ENCODE data around the gene SPRED3.
A peak's percentile ranks its signal among the peaks of the same experiment; 100 is the strongest.

Gene SPRED3

GRCh38 chr19:38373907-38374331, 14.6 kb upstream of the SPRED3 start:
- DNase-seq (ENCODE audit: low spot score) = no peak

GRCh38 chr19:38374332-38375097, 14.0 kb upstream of the SPRED3 start, which contains the start of gene PSMD8:
TSS of gene PSMD8 (plus strand) at chr19:38374571. CDS start at chr19:38374602, 31 bp downstream.
- DNase-seq (ENCODE audit: low spot score) = peak; percentile 100

GRCh38 chr19:38375098-38375493, 13.4 kb upstream of the SPRED3 start:
- no peak for DNase-seq (ENCODE audit: low spot score)

- DNase-seq (ENCODE audit: low spot score) = no peak
These were observed 12.7 kb upstream of the SPRED3 start for GRCh38 chr19:38375748-38376147.

GRCh38 chr19:38376576-38376975, 11.9 kb upstream of the SPRED3 start:
- no peak for DNase-seq (ENCODE audit: low spot score)

GRCh38 chr19:38377052-38377451, 11.4 kb upstream of the SPRED3 start:
- DNase-seq (ENCODE audit: low spot score) = no peak

- DNase-seq (ENCODE audit: low spot score) = no peak
These were observed 9.6 kb upstream of the SPRED3 start for GRCh38 chr19:38378866-38379265.

- DNase-seq (ENCODE audit: low spot score) = no peak
These were observed 7.4 kb upstream of the SPRED3 start for GRCh38 chr19:38381138-38381537.

- no peak for DNase-seq (ENCODE audit: low spot score)
These were observed 5.3 kb upstream of the SPRED3 start for GRCh38 chr19:38383184-38383583.

- no peak for DNase-seq (ENCODE audit: low spot score)
These were observed 4.8 kb upstream of the SPRED3 start for GRCh38 chr19:38383743-38384142.

GRCh38 chr19:38384209-38385027, 4.1 kb upstream of the SPRED3 start:
- peak; percentile 73 for DNase-seq (ENCODE audit: low spot score)

GRCh38 chr19:38385057-38385803, 3.3 kb upstream of the SPRED3 start:
- DNase-seq (ENCODE audit: low spot score) = no peak

GRCh38 chr19:38385804-38386257, 2.7 kb upstream of the SPRED3 start:
- no peak for DNase-seq (ENCODE audit: low spot score)

- DNase-seq (ENCODE audit: low spot score) = no peak
These were observed 2.1 kb upstream of the SPRED3 start for GRCh38 chr19:38386300-38386970.

- DNase-seq (ENCODE audit: low spot score) = no peak
These were observed 1.4 kb upstream of the SPRED3 start for GRCh38 chr19:38386971-38387549.

- peak; percentile 99 for DNase-seq (ENCODE audit: low spot score)
These were observed 748 bp upstream of the SPRED3 start, which contains the start of gene GGN for GRCh38 chr19:38387550-38388348. TSS of gene GGN (minus strand) at chr19:38388034. CDS start at chr19:38387261, 773 bp downstream.

GRCh38 chr19:38389101-38389925, 816 bp downstream of the SPRED3 start:
- DNase-seq (ENCODE audit: low spot score) = no peak

- no peak for DNase-seq (ENCODE audit: low spot score)
These were observed 1.7 kb downstream of the SPRED3 start for GRCh38 chr19:38389957-38390924.

All from HuH-7 (cell line).